DMS 273 treated with DMSO at 0.1 percent for 48 hours (cell line): Measurements from ENCODE around the gene CFAP100.

Experiments
- DNase-seq: peaks from one replicate; lab custom pipeline; 2025; lab: John Stamatoyannopoulos, UW

Gene CFAP100

GRCh38 chr3:126480861-126481260, 86.2 kb downstream of the CFAP100 start:
- no peak for DNase-seq

GRCh38 chr3:126481808-126482502, 87.2 kb downstream of the CFAP100 start:
- DNase-seq: peak; percentile 61

GRCh38 chr3:126482503-126483255, 88.0 kb downstream of the CFAP100 start:
- DNase-seq: no peak

- no peak for DNase-seq
These were observed 88.6 kb downstream of the CFAP100 start for GRCh38 chr3:126483321-126483761.

GRCh38 chr3:126484148-126484547, 89.4 kb downstream of the CFAP100 start:
- DNase-seq: no peak

GRCh38 chr3:126484662-126485061, 90.0 kb downstream of the CFAP100 start:
- no peak for DNase-seq

GRCh38 chr3:126485176-126485897, 90.6 kb downstream of the CFAP100 start:
- DNase-seq: no peak

GRCh38 chr3:126485956-126486355, 91.2 kb downstream of the CFAP100 start:
- no peak for DNase-seq
